ENCODE measurements around the gene PACS2.

DNA sequence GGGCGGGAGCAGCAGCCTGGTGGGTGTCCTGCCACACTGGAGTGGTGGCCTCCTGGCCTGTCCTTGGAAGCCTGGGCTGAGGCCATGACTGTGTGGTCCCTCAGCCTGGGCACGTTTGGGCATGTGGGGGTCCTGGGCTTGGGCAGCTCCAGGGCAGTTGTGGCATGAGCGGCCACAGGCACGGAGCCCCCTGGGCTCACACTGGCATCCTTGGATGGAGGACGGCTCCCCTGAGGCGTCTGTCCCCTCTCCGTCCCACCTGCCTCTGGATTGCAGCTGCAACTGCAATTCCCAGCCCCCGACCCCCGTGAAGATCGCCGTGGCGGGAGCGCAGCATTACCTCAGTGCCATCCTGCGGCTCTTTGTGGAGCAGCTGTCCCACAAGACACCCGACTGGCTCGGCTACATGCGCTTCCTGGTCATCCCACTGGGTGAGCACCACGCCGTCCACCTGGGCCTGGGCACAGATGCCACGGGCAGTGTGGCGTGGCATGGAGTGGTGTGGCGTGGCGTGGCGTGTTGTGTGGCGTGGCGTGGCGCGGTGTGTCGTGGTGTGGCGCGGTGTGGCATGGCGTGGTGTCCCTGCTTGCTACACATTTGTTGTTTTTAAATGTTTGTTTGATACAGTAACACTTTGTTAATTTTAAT is 68.7 kb downstream of the PACS2 start:
- TF ChIP-seq, protein P1, sequence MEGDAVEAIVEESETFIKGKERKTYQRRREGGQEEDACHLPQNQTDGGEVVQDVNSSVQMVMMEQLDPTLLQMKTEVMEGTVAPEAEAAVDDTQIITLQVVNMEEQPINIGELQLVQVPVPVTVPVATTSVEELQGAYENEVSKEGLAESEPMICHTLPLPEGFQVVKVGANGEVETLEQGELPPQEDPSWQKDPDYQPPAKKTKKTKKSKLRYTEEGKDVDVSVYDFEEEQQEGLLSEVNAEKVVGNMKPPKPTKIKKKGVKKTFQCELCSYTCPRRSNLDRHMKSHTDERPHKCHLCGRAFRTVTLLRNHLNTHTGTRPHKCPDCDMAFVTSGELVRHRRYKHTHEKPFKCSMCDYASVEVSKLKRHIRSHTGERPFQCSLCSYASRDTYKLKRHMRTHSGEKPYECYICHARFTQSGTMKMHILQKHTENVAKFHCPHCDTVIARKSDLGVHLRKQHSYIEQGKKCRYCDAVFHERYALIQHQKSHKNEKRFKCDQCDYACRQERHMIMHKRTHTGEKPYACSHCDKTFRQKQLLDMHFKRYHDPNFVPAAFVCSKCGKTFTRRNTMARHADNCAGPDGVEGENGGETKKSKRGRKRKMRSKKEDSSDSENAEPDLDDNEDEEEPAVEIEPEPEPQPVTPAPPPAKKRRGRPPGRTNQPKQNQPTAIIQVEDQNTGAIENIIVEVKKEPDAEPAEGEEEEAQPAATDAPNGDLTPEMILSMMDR (IDR thresholded peaks at IDR 0.05; ENCODE audit: extremely low read depth in 1 of 2, insufficient read depth in 1 of 2, low read depth in 1 of 2, low read length in 2 of 2): no peak
- TF ChIP-seq, protein P2, sequence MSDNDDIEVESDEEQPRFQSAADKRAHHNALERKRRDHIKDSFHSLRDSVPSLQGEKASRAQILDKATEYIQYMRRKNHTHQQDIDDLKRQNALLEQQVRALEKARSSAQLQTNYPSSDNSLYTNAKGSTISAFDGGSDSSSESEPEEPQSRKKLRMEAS (IDR thresholded peaks at IDR 0.05; ENCODE audit: insufficient read depth, insufficient read length): no peak
- no peak for TF ChIP-seq POLR2A (IDR thresholded peaks at IDR 0.05; ENCODE audit: low read depth, low read length)
- TF ChIP-seq POLR2AphosphoS5 (IDR thresholded peaks at IDR 0.05; ENCODE audit: insufficient read depth, low read depth, low read length): no peak
